Measurements from ENCODE around the gene GRID1.

Gene GRID1

DNA sequence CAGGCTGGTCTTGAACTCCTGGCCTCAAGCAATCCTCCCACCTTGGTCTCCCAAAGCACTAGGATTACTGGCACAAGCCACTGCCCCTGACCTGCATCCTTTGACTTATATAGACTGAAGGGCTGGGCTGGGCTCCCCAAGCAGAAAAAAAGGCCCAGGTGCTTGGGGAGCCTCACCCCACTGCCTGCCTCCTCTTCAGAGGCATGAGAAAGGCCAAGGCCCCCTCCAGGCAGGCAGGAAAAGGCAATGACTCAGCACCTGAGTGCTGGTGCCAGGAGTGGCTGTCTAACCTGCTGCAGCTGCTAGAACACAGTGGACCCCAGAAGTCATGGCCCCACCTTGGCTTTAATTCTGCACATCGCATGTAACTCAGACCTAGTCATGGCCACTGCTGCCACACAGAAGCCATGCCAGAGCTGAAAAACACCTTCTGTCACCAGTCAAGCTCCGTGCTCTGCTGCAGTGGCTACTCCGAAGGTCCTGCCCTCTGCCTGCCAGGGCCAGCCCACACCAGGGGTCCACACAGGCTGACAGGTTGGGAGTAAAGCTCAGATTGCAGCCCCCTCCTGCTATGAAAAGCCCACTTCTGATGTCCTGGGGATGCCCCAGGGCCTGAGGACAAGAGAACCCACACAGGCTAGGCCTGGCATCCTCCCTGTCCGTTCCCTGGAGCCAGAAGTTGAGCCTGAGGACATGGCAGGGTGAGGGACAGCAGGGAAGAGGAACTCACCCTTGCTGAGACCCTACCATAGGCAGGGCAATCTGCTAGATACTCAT lies 48.5 kb downstream of the GRID1 start:
- H3K4me2 ChIP-seq (ENCODE audit: low read depth, low read length), result no peak overlapping the region
- no peak overlapping the region for H3K9ac ChIP-seq (ENCODE audit: low read length)
- H3K79me2 ChIP-seq (ENCODE audit: low read length), result no peaks in the 10 kb centered on the region
- H3K36me3 ChIP-seq (replicated peaks; ENCODE audit: insufficient read depth, low read length), result no peaks in the 10 kb centered on the region
- H3K27me3 ChIP-seq (replicated peaks; ENCODE audit: insufficient read depth, low read length), result no peaks in the 10 kb centered on the region
- no peaks in the 10 kb centered on the region for H3K4me1 ChIP-seq (ENCODE audit: low read length)
- no peaks in the 10 kb centered on the region for H3F3A ChIP-seq (ENCODE audit: insufficient read depth, low read length)
- no peak for DNase-seq
- H3K27ac ChIP-seq (ENCODE audit: low read length), result no peak overlapping the region
- no peak overlapping the region for H2AFZ ChIP-seq (ENCODE audit: low read length)
- H4K20me1 ChIP-seq (ENCODE audit: insufficient read depth, low read length), result no peaks in the 10 kb centered on the region
- H3K4me3 ChIP-seq (ENCODE audit: low read length), result no peak overlapping the region
- no peaks in the 10 kb centered on the region for H3K9me2 ChIP-seq (replicated peaks; ENCODE audit: insufficient read depth, low read length)
- no peaks in the 10 kb centered on the region for H3K9me3 ChIP-seq (replicated peaks; ENCODE audit: insufficient read depth, low read length)
- TF ChIP-seq CTCF (IDR thresholded peaks at IDR 0.05; ENCODE audit: low read length) (no peak), EZH2 (optimal IDR thresholded peaks at IDR 0.05; ENCODE audit: low read depth, low read length) (no peak), EZH2phosphoT487 (IDR thresholded peaks at IDR 0.05; ENCODE audit: low read length) (no peak)

DNA sequence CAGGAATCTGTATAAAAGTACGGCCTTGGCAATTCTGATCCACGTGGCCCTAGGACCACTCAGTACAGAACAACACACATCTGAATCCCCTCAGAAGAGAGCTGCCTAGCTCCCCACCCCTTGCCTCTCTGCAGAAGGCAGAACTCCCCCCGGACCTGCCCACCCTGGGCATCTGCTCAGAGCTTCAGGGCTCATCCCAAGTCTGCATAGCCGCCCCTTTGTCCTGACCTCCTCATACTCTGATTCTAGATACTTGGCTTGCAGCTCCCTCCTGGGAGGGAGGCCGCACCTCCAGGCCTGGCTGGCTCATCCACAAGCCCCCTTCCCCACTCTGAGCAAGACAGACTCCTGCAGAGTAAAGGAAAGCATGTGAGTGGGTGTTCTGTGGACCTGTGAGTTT lies 49.6 kb downstream of the GRID1 start:
- DNase-seq, result no peak
- no peaks in the 10 kb centered on the region for H3K79me2 ChIP-seq (ENCODE audit: low read length)
- no peak overlapping the region for H3K9ac ChIP-seq (ENCODE audit: low read length)
- H4K20me1 ChIP-seq (ENCODE audit: insufficient read depth, low read length), result no peaks in the 10 kb centered on the region
- no peaks in the 10 kb centered on the region for H3F3A ChIP-seq (ENCODE audit: insufficient read depth, low read length)
- H3K27me3 ChIP-seq (replicated peaks; ENCODE audit: insufficient read depth, low read length), result no peaks in the 10 kb centered on the region
- TF ChIP-seq EZH2phosphoT487 (IDR thresholded peaks at IDR 0.05; ENCODE audit: low read length) (no peak), CTCF (IDR thresholded peaks at IDR 0.05; ENCODE audit: low read length) (no peak), EZH2 (optimal IDR thresholded peaks at IDR 0.05; ENCODE audit: low read depth, low read length) (no peak)
- H3K9me2 ChIP-seq (replicated peaks; ENCODE audit: insufficient read depth, low read length), result no peaks in the 10 kb centered on the region
- H3K4me3 ChIP-seq (ENCODE audit: low read length), result no peak overlapping the region
- no peak overlapping the region for H3K4me2 ChIP-seq (ENCODE audit: low read depth, low read length)
- no peaks in the 10 kb centered on the region for H3K4me1 ChIP-seq (ENCODE audit: low read length)
- no peak overlapping the region for H3K27ac ChIP-seq (ENCODE audit: low read length)
- no peak overlapping the region for H2AFZ ChIP-seq (ENCODE audit: low read length)
- H3K9me3 ChIP-seq (replicated peaks; ENCODE audit: insufficient read depth, low read length), result no peaks in the 10 kb centered on the region
- H3K36me3 ChIP-seq (replicated peaks; ENCODE audit: insufficient read depth, low read length), result no peaks in the 10 kb centered on the region

GRCh38 chr10:86316274-86316835 lies 50.2 kb downstream of the GRID1 start:
- Histone ChIP-seq H3K27ac (ENCODE audit: low read length) (no peak overlapping the region), H3K4me1 (ENCODE audit: low read length) (no peaks in the 10 kb centered on the region), H3K4me3 (ENCODE audit: low read length) (no peak overlapping the region), H3K79me2 (ENCODE audit: low read length) (no peaks in the 10 kb centered on the region), H3K36me3 (replicated peaks; ENCODE audit: insufficient read depth, low read length) (no peaks in the 10 kb centered on the region), H3K9ac (ENCODE audit: low read length) (no peak overlapping the region), H3K4me2 (ENCODE audit: low read depth, low read length) (no peak overlapping the region), H3K9me3 (replicated peaks; ENCODE audit: insufficient read depth, low read length) (no peaks in the 10 kb centered on the region), H3K9me2 (replicated peaks; ENCODE audit: insufficient read depth, low read length) (no peaks in the 10 kb centered on the region), H3K27me3 (replicated peaks; ENCODE audit: insufficient read depth, low read length) (no peaks in the 10 kb centered on the region), H4K20me1 (ENCODE audit: insufficient read depth, low read length) (no peaks in the 10 kb centered on the region), H3F3A (ENCODE audit: insufficient read depth, low read length) (no peaks in the 10 kb centered on the region), H2AFZ (ENCODE audit: low read length) (no peak overlapping the region)
- TF ChIP-seq EZH2phosphoT487 (IDR thresholded peaks at IDR 0.05; ENCODE audit: low read length) (no peak), EZH2 (optimal IDR thresholded peaks at IDR 0.05; ENCODE audit: low read depth, low read length) (no peak), CTCF (IDR thresholded peaks at IDR 0.05; ENCODE audit: low read length) (no peak)
- DNase-seq, result no peak
